ENCODE measurements around the gene DYRK3. TPM values are rescaled to one million over a fixed set of nuclear protein-coding genes. Genes with fewer than 3 reads are reported as not detected.

DYRK3 gene
- total RNA-seq, 4 donors from 2014 or later = 2.2 to 4.7 (median 4.1) TPM

GRCh38 chr1:206656936-206657335 is 21.6 kb downstream of the DYRK3 start:
- DNase-seq (ENCODE audit: low spot score in 2 of 2) = no peak
- WGBS = 100% methylated on average over 2 of the region's 3 CpGs
- TF ChIP-seq POLR2A (IDR thresholded peaks at IDR 0.05) = no peak
- Histone ChIP-seq H3K27ac (no peak overlapping the region), H3K4me1 (peaks cover 14% of the 10 kb centered on the region), H3K9me3 (no peaks in the 10 kb centered on the region), H3K36me3 (no peaks in the 10 kb centered on the region), H3K27me3 (no peaks in the 10 kb centered on the region), H3K4me3 (no peak overlapping the region)

- Histone ChIP-seq H3K27ac (no peak overlapping the region), H3K36me3 (no peaks in the 10 kb centered on the region), H3K4me1 (peaks cover 14% of the 10 kb centered on the region), H3K27me3 (no peaks in the 10 kb centered on the region), H3K4me3 (no peak overlapping the region), H3K9me3 (no peaks in the 10 kb centered on the region)
- WGBS = 65% methylated on average over 6 of the region's 6 CpGs
- no peak for DNase-seq (ENCODE audit: low spot score in 2 of 2)
- TF ChIP-seq POLR2AphosphoS5 (IDR thresholded peaks at IDR 0.05) = no peak
- no peak for TF ChIP-seq EP300 (IDR thresholded peaks at IDR 0.05)
- no peak for TF ChIP-seq CTCF (IDR thresholded peaks at IDR 0.05)
- TF ChIP-seq POLR2A (IDR thresholded peaks at IDR 0.05) = no peak
Measured at GRCh38 chr1:206657751-206658150, 22.4 kb downstream of the DYRK3 start.

- peak in 1 of 2 donors; percentile 36 for TF ChIP-seq CTCF (IDR thresholded peaks at IDR 0.05)
- TF ChIP-seq EP300 (IDR thresholded peaks at IDR 0.05) = no peak
- Histone ChIP-seq H3K36me3 (no peaks in the 10 kb centered on the region), H3K9me3 (no peaks in the 10 kb centered on the region), H3K4me3 (no peak overlapping the region), H3K27me3 (no peaks in the 10 kb centered on the region), H3K4me1 (peaks cover 14% of the 10 kb centered on the region), H3K27ac (no peak overlapping the region)
- no peak for DNase-seq (ENCODE audit: low spot score in 2 of 2)
- 51% methylated on average over 22 of the region's 22 CpGs for WGBS
Measured at GRCh38 chr1:206658264-206658980, 23.1 kb downstream of the DYRK3 start.

GRCh38 chr1:206658981-206659273 is 23.6 kb downstream of the DYRK3 start:
- H3K9me3 ChIP-seq = no peaks in the 10 kb centered on the region
- TF ChIP-seq EP300 (IDR thresholded peaks at IDR 0.05) = no peak
- DNase-seq (ENCODE audit: low spot score in 2 of 2) = no peak
- H3K27ac ChIP-seq = no peak overlapping the region
- H3K27me3 ChIP-seq = peaks cover 3% of the 10 kb centered on the region
- peaks cover 17% of the 10 kb centered on the region for H3K4me1 ChIP-seq
- 68% methylated on average over 7 of the region's 7 CpGs for WGBS
- no peaks in the 10 kb centered on the region for H3K36me3 ChIP-seq
- H3K4me3 ChIP-seq = no peak overlapping the region

GRCh38 chr1:206660136-206660535 is 24.8 kb downstream of the DYRK3 start:
- no peak for TF ChIP-seq CTCF (IDR thresholded peaks at IDR 0.05)
- no peak for TF ChIP-seq POLR2AphosphoS5 (IDR thresholded peaks at IDR 0.05)
- TF ChIP-seq POLR2A (IDR thresholded peaks at IDR 0.05) = no peak
- no peak for TF ChIP-seq EP300 (IDR thresholded peaks at IDR 0.05)
- no peak overlapping the region for H3K4me3 ChIP-seq
- peaks cover 3% of the 10 kb centered on the region for H3K27me3 ChIP-seq
- H3K9me3 ChIP-seq = no peaks in the 10 kb centered on the region
- H3K27ac ChIP-seq = no peak overlapping the region
- DNase-seq (ENCODE audit: low spot score in 2 of 2) = no peak
- H3K36me3 ChIP-seq = no peaks in the 10 kb centered on the region
- H3K4me1 ChIP-seq = peaks cover 22% of the 10 kb centered on the region
- WGBS = 91% methylated on average over 4 of the region's 4 CpGs

- Histone ChIP-seq H3K27ac (no peak overlapping the region), H3K4me3 (no peak overlapping the region), H3K9me3 (no peaks in the 10 kb centered on the region), H3K27me3 (peaks cover 3% of the 10 kb centered on the region), H3K36me3 (no peaks in the 10 kb centered on the region), H3K4me1 (peaks cover 17% of the 10 kb centered on the region)
- TF ChIP-seq POLR2A (IDR thresholded peaks at IDR 0.05) (no peak), EP300 (IDR thresholded peaks at IDR 0.05) (no peak), POLR2AphosphoS5 (IDR thresholded peaks at IDR 0.05) (no peak), CTCF (IDR thresholded peaks at IDR 0.05) (no peak)
- WGBS = 88% methylated on average over 11 of the region's 11 CpGs
- DNase-seq (ENCODE audit: low spot score in 2 of 2) = no peak
Measured at GRCh38 chr1:206661161-206661820, 26.0 kb downstream of the DYRK3 start.
